Gastroesophageal sphincter (tissue), 4 donors: Measurements from ENCODE around the gene GOSR2. TPM values are rescaled to one million over a fixed set of nuclear protein-coding genes. Genes with fewer than 3 reads are reported as not detected.

ENCODE experiments used
- ATAC-seq: fragments of 150-250 bp; one replicate; pipeline ENCODE4 v1.9.1; 2016; ENCODE audit warnings: mild to moderate bottlenecking, moderate library complexity
- H3K27ac ChIP-seq, 4 donors: fragments of 200-600 bp; sonication (generic) in 3 of 4; 1 replicate in 3 of 4; 2 replicates in 1 of 4; pipeline ENCODE4 v1.5.1; 2016 to 2019
- H3K27me3 ChIP-seq: fragments of 200-600 bp; sonication (generic); one replicate; pipeline ENCODE4 v1.5.1; 2019
- H3K36me3 ChIP-seq, 2 donors: fragments of 200-600 bp; sonication (generic); one replicate each; pipeline ENCODE4 v1.5.1; 2019; ENCODE audit warnings: control low read depth in 1 of 2
- H3K4me1 ChIP-seq, 3 donors: fragments of 200-600 bp; sonication (generic); 1 replicate in 2 of 3; 2 replicates in 1 of 3; pipeline ENCODE4 v1.5.1; 2016 to 2019; ENCODE audit warnings: control low read depth in 2 of 3
- H3K4me3 ChIP-seq, 2 donors: fragments of 200-600 bp; sonication (generic); one replicate each; pipeline ENCODE4 v1.5.1; 2019; ENCODE audit warnings: mild to moderate bottlenecking in 1 of 2, moderate library complexity in 1 of 2
- H3K9me3 ChIP-seq, 3 donors: fragments of 200-600 bp; sonication (generic); one replicate each; pipeline ENCODE4 v1.5.1; 2017 to 2019; ENCODE audit warnings: control low read depth in 2 of 3
- CTCF ChIP-seq, 4 experiments: fragments of 200-600 bp in 2 of 4; fragments of 450-650 bp in 2 of 4; sonication (generic) in 1 of 4; IDR thresholded peaks; one replicate each; pipeline ENCODE4 v1.5.1; 2017 to 2019; ENCODE audit warnings: antibody characterized with exemption in 4 of 4, mild to moderate bottlenecking in 2 of 4, moderate library complexity in 2 of 4
- EP300 ChIP-seq: sonication (generic); formaldehyde crosslinking; IDR thresholded peaks from one replicate; pipeline ENCODE4 v1.6.1; 2017; ENCODE audit warnings: antibody characterized with exemption, mild to moderate bottlenecking
- POLR2A ChIP-seq, 2 donors: fragments of 450-650 bp; IDR thresholded peaks; one replicate each; pipeline ENCODE4 v1.6.1; 2017; ENCODE audit warnings: antibody characterized with exemption in 2 of 2, mild to moderate bottlenecking in 2 of 2, moderate library complexity in 1 of 2
- POLR2AphosphoS5 ChIP-seq: sonication (generic); formaldehyde crosslinking; IDR thresholded peaks from one replicate; pipeline ENCODE4 v1.6.1; 2017; ENCODE audit warnings: antibody characterized with exemption
- WGBS, 2 donors: methylation state at CpG; one replicate each; pipeline ENCODE4 v1.1.5; 2018; ENCODE audit warnings: low coverage in 1 of 2; 5-methylcytosine and 5-hydroxymethylcytosine counted together
- total RNA-seq, 4 donors: library from RNA; depleted of rRNA; stranded (reverse); fragments of >200 nt; gene quantifications; one replicate each; pipeline ENCODE4 v1.1.0, GENCODE V29; 2016

GOSR2 gene
- total RNA-seq, 4 donors from 2014 or later = 37.8 to 53.1 (median 45.5) TPM

GRCh38 chr17:46930051-46930450 is 7.1 kb downstream of the GOSR2 start:
- Histone ChIP-seq H3K36me3 (peaks cover 6 to 60% of the 10 kb centered on the region in 2 donors), H3K27ac (no peak overlapping the region), H3K27me3 (no peaks in the 10 kb centered on the region), H3K4me3 (no peak overlapping the region), H3K4me1 (peaks cover 0 to 39% (median 3%) of the 10 kb centered on the region in 3 donors), H3K9me3 (no peaks in the 10 kb centered on the region)
- ATAC-seq = no peak
- WGBS, 2 donors = 83 to 84% methylated on average over 1 to 4 of the region's 4 CpGs
- TF ChIP-seq CTCF (IDR thresholded peaks at IDR 0.05) (no peak), POLR2AphosphoS5 (no peak), EP300 (no peak), POLR2A (IDR thresholded peaks at IDR 0.05) (no peak)

- TF ChIP-seq CTCF (IDR thresholded peaks at IDR 0.05) = no peak
- no peak for TF ChIP-seq POLR2AphosphoS5
- TF ChIP-seq EP300 = no peak
- TF ChIP-seq POLR2A (IDR thresholded peaks at IDR 0.05) = no peak
- no peak overlapping the region for H3K4me3 ChIP-seq
- no peaks in the 10 kb centered on the region for H3K27me3 ChIP-seq
- WGBS, 2 donors = 75 to 91% methylated on average over 4 of the region's 4 CpGs
- no peaks in the 10 kb centered on the region for H3K9me3 ChIP-seq
- no peak for ATAC-seq
- H3K4me1 ChIP-seq = peaks cover 0 to 24% (median 0%) of the 10 kb centered on the region in 3 donors
- no peak overlapping the region for H3K27ac ChIP-seq
- H3K36me3 ChIP-seq = peaks cover 9 to 76% of the 10 kb centered on the region in 2 donors
Measured at GRCh38 chr17:46931596-46931995, 8.6 kb downstream of the GOSR2 start.

GRCh38 chr17:46935658-46936266 is 12.8 kb downstream of the GOSR2 start:
- ATAC-seq = peak; percentile 73
- TF ChIP-seq POLR2A (IDR thresholded peaks at IDR 0.05) (no peak), CTCF (IDR thresholded peaks at IDR 0.05) (no peak), POLR2AphosphoS5 (no peak), EP300 (no peak)
- no peaks in the 10 kb centered on the region for H3K4me1 ChIP-seq
- H3K27me3 ChIP-seq = no peaks in the 10 kb centered on the region
- H3K4me3 ChIP-seq = no peak overlapping the region
- peaks cover 9 to 100% of the 10 kb centered on the region in 2 donors for H3K36me3 ChIP-seq
- H3K9me3 ChIP-seq = no peaks in the 10 kb centered on the region
- 70% methylated on average over 2 of the region's 7 CpGs; no CpG with 5 or more reads in 1 of the 2 donors for WGBS, 2 donors
- no peak overlapping the region for H3K27ac ChIP-seq

- 30 to 42% methylated on average over 6 of the region's 7 CpGs for WGBS, 2 donors
- peak; percentile 53 to 80 (median 67) for TF ChIP-seq CTCF (IDR thresholded peaks at IDR 0.05)
- no peak for TF ChIP-seq POLR2A (IDR thresholded peaks at IDR 0.05)
- no peak for TF ChIP-seq POLR2AphosphoS5
- no peak for TF ChIP-seq EP300
Measured at GRCh38 chr17:46940692-46941404, 17.9 kb downstream of the GOSR2 start.

More at GRCh38 chr17:46940692-46941404, 17.9 kb downstream of the GOSR2 start:
- Histone ChIP-seq H3K9me3 (no peaks in the 10 kb centered on the region), H3K27me3 (no peaks in the 10 kb centered on the region), H3K27ac (no peak overlapping the region), H3K4me1 (peaks cover 0 to 26% (median 9%) of the 10 kb centered on the region in 3 donors), H3K36me3 (peaks cover 3 to 57% of the 10 kb centered on the region in 2 donors), H3K4me3 (no peak overlapping the region)
- ATAC-seq = peak; percentile 67
